Esophagus squamous epithelium (tissue), 5 donors: Measurements from ENCODE around the gene NHSL2. TPM values are rescaled to one million over a fixed set of nuclear protein-coding genes. Genes with fewer than 3 reads are reported as not detected.
"Not testable (repeated sequence)": the region's sequence is repeated elsewhere in the genome, so short reads cannot be mapped to it uniquely, and the experiment has no call there.

Experiments used
- DNase-seq: peaks from one replicate; lab custom pipeline; 2025; lab: John Stamatoyannopoulos, UW
- H3K27ac ChIP-seq, 4 donors: fragments of 200-600 bp; sonication (generic); one replicate each; pipeline ENCODE4 v1.5.1; 2016 to 2019; ENCODE audit warnings: mild to moderate bottlenecking in 1 of 4
- H3K27me3 ChIP-seq, 4 donors: fragments of 200-600 bp; sonication (generic); 1 replicate in 3 of 4; 2 replicates in 1 of 4; pipeline versions ENCODE4 v1.5.1 to v1.6.0; 2017 to 2021; ENCODE audit warnings: antibody characterized with exemption in 1 of 4
- H3K36me3 ChIP-seq, 3 donors: fragments of 200-600 bp; sonication (generic); one replicate each; pipeline ENCODE4 v1.5.1; 2016 to 2019
- H3K4me1 ChIP-seq, 3 donors: fragments of 200-600 bp; sonication (generic); one replicate each; pipeline ENCODE4 v1.5.1; 2017 to 2019
- H3K4me3 ChIP-seq, 4 donors: fragments of 200-600 bp; sonication (generic); 1 replicate in 3 of 4; 2 replicates in 1 of 4; pipeline ENCODE4 v1.5.1; 2016 to 2019; ENCODE audit warnings: mild to moderate bottlenecking in 2 of 4, moderate library complexity in 1 of 4
- H3K9me3 ChIP-seq, 3 donors: fragments of 200-600 bp; sonication (generic); one replicate each; pipeline ENCODE4 v1.5.1; 2016 to 2019
- POLR2A ChIP-seq, 4 donors: fragments of 450-650 bp; IDR thresholded peaks; one replicate each; pipeline ENCODE4 v1.6.1; 2017; ENCODE audit warnings: antibody characterized with exemption in 4 of 4, mild to moderate bottlenecking in 4 of 4, moderate library complexity in 3 of 4
- WGBS, 2 donors: methylation state at CpG; one replicate each; pipeline ENCODE4 v1.1.5; 2018; 5-methylcytosine and 5-hydroxymethylcytosine counted together
- intact Hi-C: fragments of 100-400 bp; cut with DNase I; formaldehyde crosslinking; loops from one replicate; pipeline ENCODE4 v1.15.0; 2022
- total RNA-seq, 4 donors: library from RNA; depleted of rRNA; stranded (reverse); fragments of >200 nt; gene quantifications; one replicate each; pipeline ENCODE4 v1.1.0, GENCODE V29; 2016
- TF ChIP-seq, protein P1 (sequence below), 6 experiments: fragments of 450-650 bp in 4 of 6; fragments of 200-600 bp in 2 of 6; sonication (generic) in 2 of 6; IDR thresholded peaks; one replicate each; pipeline ENCODE4 v1.5.1; 2016 to 2019; ENCODE audit warnings: antibody characterized with exemption in 6 of 6, mild to moderate bottlenecking in 4 of 6, moderate library complexity in 4 of 6
- donor health status: DM: yes; HTN: yes; CAD: no.

The NHSL2 gene
- total RNA-seq, 4 donors from 2014 or later: 0.23 to 7.1 (median 1.6) TPM

- H3K9me3 ChIP-seq: no peaks in the 10 kb centered on the region
- no peak for DNase-seq
- H3K4me3 ChIP-seq: peak overlapping the region in 1 of 4 donors; percentile 41
These were observed 258.5 kb downstream of the NHSL2 start for GRCh38 chrX:72169008-72169728.

DNA sequence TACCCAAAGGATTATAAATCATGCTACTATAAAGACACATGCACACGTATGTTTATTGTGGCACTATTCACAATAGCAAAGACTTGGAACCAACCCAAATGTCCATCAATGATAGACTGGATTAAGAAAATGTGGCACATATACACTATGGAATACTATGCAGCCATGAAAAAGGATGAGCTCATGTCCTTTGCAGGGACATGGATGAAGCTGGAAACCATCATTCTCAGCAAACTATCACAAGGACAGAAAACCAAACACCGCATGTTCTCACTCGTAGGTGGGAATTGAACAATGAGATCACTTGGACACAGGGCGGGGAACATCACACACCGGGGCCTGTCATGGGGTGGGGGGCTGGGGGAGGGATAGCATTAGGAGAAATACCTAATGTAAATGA is 265.6 kb downstream of the NHSL2 start:
- H3K27ac ChIP-seq, DNase-seq, H3K27me3 ChIP-seq, intact Hi-C loops, H3K4me1 ChIP-seq, H3K36me3 ChIP-seq, H3K4me3 ChIP-seq, H3K9me3 ChIP-seq: not testable (repeated sequence)
- WGBS, 2 donors: 92% methylated on average over 4 of the region's 5 CpGs; no CpG with 5 or more reads in 1 of the 2 donors

More at GRCh38 chrX:72169008-72169728, 258.5 kb downstream of the NHSL2 start:
- 64 to 68% methylated on average over 6 of the region's 6 CpGs for WGBS, 2 donors
- H3K27ac ChIP-seq: no peak overlapping the region
- H3K27me3 ChIP-seq: peaks cover 0 to 2% (median 0%) of the 10 kb centered on the region in 4 donors
- no peaks in the 10 kb centered on the region for H3K36me3 ChIP-seq
- no peaks in the 10 kb centered on the region for H3K4me1 ChIP-seq
- intact Hi-C loops: no loop called here
- TF ChIP-seq, protein P1, sequence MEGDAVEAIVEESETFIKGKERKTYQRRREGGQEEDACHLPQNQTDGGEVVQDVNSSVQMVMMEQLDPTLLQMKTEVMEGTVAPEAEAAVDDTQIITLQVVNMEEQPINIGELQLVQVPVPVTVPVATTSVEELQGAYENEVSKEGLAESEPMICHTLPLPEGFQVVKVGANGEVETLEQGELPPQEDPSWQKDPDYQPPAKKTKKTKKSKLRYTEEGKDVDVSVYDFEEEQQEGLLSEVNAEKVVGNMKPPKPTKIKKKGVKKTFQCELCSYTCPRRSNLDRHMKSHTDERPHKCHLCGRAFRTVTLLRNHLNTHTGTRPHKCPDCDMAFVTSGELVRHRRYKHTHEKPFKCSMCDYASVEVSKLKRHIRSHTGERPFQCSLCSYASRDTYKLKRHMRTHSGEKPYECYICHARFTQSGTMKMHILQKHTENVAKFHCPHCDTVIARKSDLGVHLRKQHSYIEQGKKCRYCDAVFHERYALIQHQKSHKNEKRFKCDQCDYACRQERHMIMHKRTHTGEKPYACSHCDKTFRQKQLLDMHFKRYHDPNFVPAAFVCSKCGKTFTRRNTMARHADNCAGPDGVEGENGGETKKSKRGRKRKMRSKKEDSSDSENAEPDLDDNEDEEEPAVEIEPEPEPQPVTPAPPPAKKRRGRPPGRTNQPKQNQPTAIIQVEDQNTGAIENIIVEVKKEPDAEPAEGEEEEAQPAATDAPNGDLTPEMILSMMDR (IDR thresholded peaks at IDR 0.05): no peak
- no peak for TF ChIP-seq POLR2A (IDR thresholded peaks at IDR 0.05)

DNA sequence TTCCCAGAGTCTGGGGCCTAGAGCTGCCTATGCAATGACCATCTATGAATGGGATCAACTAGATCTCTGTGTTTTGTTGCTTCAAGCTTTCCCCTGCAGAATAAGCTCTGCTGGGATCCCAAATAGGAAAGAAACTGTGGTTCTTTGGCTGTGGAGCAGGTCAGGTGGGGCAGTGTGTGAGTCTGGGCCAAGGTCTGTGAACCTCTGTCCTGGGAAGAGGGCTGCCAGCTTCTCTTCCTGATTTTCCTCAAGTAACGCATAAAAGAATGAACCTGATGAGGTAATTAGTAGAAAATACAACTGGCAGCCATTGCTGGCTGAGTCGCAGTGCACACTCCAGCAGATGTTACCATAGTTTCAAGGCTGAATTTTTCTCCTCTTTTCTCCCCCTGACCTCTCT is 266.3 kb downstream of the NHSL2 start:
- no peak for TF ChIP-seq POLR2A (IDR thresholded peaks at IDR 0.05)
- TF ChIP-seq, protein P1 (IDR thresholded peaks at IDR 0.05): no peak
- intact Hi-C loops: no loop called here
- H3K4me3 ChIP-seq: no peak overlapping the region
- WGBS, 2 donors: 58 to 72% methylated on average over 2 of the region's 2 CpGs
- H3K9me3 ChIP-seq: no peaks in the 10 kb centered on the region
- no peaks in the 10 kb centered on the region for H3K27me3 ChIP-seq
- no peak for DNase-seq
- no peaks in the 10 kb centered on the region for H3K36me3 ChIP-seq
- H3K4me1 ChIP-seq: peaks cover 0 to 3% (median 0%) of the 10 kb centered on the region in 3 donors
- no peak overlapping the region for H3K27ac ChIP-seq

DNA sequence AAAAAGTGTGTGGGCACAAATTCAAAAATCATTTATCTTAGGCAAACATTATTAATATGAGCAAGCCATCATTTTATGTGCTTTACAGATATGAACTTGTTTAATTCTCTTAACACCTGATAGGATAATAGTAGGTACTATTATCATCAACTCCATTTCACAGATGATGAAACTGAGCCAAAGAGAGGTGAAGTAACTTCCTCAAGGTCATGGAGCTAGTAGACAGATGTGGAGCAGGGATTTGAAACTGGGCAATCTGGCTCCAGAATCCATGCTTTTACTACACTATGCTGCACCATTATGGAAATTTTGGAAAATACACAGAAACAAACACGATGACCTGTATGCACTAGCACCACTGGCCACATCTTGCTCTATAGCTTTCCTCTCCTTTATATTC is 269.9 kb downstream of the NHSL2 start:
- DNase-seq: no peak

DNA sequence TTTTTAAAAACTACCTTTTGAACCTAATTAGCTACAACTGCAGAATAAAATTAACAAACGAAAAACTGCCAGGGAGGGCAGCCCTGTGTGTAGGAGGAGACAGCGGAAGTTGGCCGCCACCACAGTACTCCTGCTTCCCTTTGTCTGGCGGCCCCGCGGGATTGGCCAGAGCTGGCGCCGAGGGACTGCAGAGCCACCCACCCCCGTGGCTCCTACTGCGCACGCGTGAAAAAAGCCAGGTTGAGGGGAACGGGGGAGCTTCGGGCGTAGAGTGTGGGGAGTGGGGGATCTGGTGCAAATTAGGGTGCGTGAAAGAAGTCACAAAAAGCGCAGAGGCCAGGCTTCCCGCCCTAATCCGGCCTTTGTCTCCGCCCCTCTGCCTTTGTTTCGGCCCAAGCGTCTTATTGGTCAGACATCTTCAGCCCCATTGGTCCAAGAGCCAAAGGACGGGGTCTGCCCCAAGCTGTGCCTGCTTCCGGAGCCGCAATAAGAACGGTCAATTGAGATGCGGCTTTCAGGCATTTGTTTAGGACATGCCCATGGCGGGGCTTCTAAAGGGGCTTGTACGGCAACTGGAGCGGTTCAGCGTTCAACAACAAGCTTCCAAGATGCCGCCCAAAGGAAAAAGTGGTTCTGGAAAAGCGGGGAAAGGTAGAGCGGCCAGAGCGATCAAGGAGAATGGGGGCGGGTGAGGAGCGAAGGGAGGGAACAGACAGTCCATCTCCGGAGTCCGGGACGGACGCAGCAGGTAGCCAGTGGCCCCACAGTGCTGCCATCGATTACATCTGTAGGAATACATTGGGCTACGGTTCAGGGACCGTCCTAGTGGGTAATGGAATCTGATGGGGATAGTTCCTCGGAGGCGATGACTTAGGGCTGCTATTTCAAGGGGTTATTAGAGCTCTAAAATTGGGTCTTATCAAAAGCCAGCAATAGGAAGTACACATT is 270.8 kb downstream of the NHSL2 start, which contains the start of gene PIN4:
Gene PIN4, plus strand, starts transcription at position 580 of the 948 bp plus-strand sequence. Its CDS starts 29 bp downstream, at position 609.
- WGBS, 2 donors: 0 to 27% methylated on average over 10 to 31 of the region's 46 CpGs
- Histone ChIP-seq H3K27me3 (no peaks in the 10 kb centered on the region), H3K9me3 (no peaks in the 10 kb centered on the region), H3K36me3 (peaks cover 0 to 4% (median 0%) of the 10 kb centered on the region in 3 donors), H3K27ac (peak within 1 kb of the TSS; percentile 71 to 87 (median 84)), H3K4me1 (peaks cover 0 to 17% (median 8%) of the 10 kb centered on the region in 3 donors), H3K4me3 (peak within 1 kb of the TSS; percentile 47 to 76 (median 64))
- DNase-seq: peak; percentile 72
- intact Hi-C loops: no loop called here
- TF ChIP-seq, protein P1 (IDR thresholded peaks at IDR 0.05): no peak
- peak in 1 of 4 donors; percentile 27 for TF ChIP-seq POLR2A (IDR thresholded peaks at IDR 0.05)

More for the DNA sequence above, 269.9 kb downstream of the NHSL2 start:
- Histone ChIP-seq H3K9me3 (no peaks in the 10 kb centered on the region), H3K4me3 (peak overlapping the region in 2 of 4 donors; percentile 70 to 76), H3K27me3 (no peaks in the 10 kb centered on the region), H3K36me3 (no peaks in the 10 kb centered on the region), H3K4me1 (peaks cover 0 to 17% (median 8%) of the 10 kb centered on the region in 3 donors), H3K27ac (peak overlapping the region; percentile 71 to 87 (median 84))
- no peak for TF ChIP-seq POLR2A (IDR thresholded peaks at IDR 0.05)
- TF ChIP-seq, protein P1 (IDR thresholded peaks at IDR 0.05): no peak
- intact Hi-C loops: no loop called here
- 38 to 41% methylated on average over 1 of the region's 1 CpG for WGBS, 2 donors
